Activated CD8-positive, alpha-beta memory T cell treated with anti-CD3 and anti-CD28 coated beads, Interleukin-2, amount 10 ng/mL, durations not matched to agents 7 days and 5 days (primary cell): Measurements from ENCODE around the gene ZC3HAV1L. TPM values are rescaled to one million over a fixed set of nuclear protein-coding genes. Genes with fewer than 3 reads are reported as not detected.
A peak's percentile ranks its signal among the peaks of the same experiment; 100 is the strongest.
"Not testable (repeated sequence)": the region's sequence is repeated elsewhere in the genome, so short reads cannot be mapped to it uniquely, and the experiment has no call there.

ENCODE experiments used
- ATAC-seq: fragments of 150-1000 bp; cut with Tn5 transposase; one replicate; pipeline ENCODE4 v1.10.0; 2021; ENCODE audit warnings: moderate library complexity
- CTCF ChIA-PET: fragments of 350-600 bp; sonication (Branson Sonifier 250); formaldehyde crosslinking; loops from one replicate; lab custom pipeline; 2021; ENCODE audit warnings: antibody characterized with exemption; lab: Charles Lee
- DNase-seq: peaks from one replicate; pipeline ENCODE4 v3.0.0-alpha.2; 2020
- H3K27ac Mint-ChIP-seq: one replicate; pipeline ENCODE4 v1.8.0; 2021; ENCODE audit warnings: mild to moderate bottlenecking, mixed read lengths
- H3K27me3 Mint-ChIP-seq: one replicate; pipeline ENCODE4 v1.8.0; 2021; ENCODE audit warnings: mixed read lengths
- H3K36me3 Mint-ChIP-seq: one replicate; pipeline ENCODE4 v1.8.0; 2021; ENCODE audit warnings: mild to moderate bottlenecking, mixed read lengths
- H3K4me1 Mint-ChIP-seq: one replicate; pipeline ENCODE4 v1.8.0; 2021; ENCODE audit warnings: mixed read lengths
- H3K4me3 Mint-ChIP-seq: one replicate; pipeline ENCODE4 v1.8.0; 2021; ENCODE audit warnings: mild to moderate bottlenecking, moderate library complexity, mixed read lengths
- H3K9me3 Mint-ChIP-seq: one replicate; pipeline ENCODE4 v1.8.0; 2022; ENCODE audit warnings: low read depth, mixed read lengths
- total RNA-seq, 2 experiments: library from RNA; stranded (reverse); gene quantifications; one replicate each; pipeline ENCODE4 v1.2.3, GENCODE V29; 2021

Gene ZC3HAV1L
- total RNA-seq, 2 experiments from 2014 or later, result 15.7 to 17.9 TPM

DNA sequence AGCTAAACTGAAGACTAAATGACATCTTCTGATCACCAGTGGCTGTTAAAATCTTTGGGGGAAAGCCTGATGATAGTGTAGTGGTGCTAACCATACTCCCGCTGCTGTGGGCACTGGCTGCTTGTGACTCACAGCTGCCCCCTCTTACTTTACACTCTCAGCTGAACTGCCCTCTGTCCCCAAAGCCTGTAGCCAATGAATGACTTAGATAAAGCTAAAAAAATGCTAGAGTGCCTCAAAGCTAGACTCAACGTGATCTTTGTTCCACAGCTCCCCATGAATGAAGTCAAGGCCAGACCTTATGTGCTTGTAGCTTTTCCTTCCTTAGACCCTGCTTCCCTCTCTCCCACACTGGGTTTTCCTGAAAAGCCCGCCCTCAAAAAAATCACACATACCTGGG is 6.5 kb downstream of the ZC3HAV1L start:
- ATAC-seq (no peak), DNase-seq (no peak)
- Mint-ChIP-seq H3K27me3 (no peaks in the 10 kb centered on the region), H3K4me1 (peaks cover 13% of the 10 kb centered on the region), H3K9me3 (no peaks in the 10 kb centered on the region), H3K36me3 (peaks cover 56% of the 10 kb centered on the region), H3K4me3 (no peak overlapping the region), H3K27ac (no peak overlapping the region)
- CTCF ChIA-PET, result no interaction called here

DNA sequence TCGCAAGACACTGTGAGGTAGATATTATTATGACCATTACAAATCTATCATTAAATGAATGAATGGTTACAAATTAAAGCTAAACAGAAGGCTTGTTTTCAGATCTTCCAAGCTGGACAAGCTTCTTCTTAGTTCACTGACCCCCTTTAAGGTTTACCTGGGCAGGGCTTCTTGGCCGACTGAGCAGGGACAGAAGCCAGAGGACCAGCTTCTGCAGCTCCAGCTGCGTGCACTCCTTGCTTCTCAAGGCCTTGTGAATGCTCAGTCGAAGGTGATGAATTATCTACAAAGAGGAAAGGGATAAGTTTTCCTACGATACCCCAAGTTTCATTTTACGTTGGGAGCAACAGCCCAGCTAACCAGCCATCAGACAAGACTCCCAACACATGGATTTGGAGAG is 9.3 kb downstream of the ZC3HAV1L start:
- no peak overlapping the region for H3K27ac Mint-ChIP-seq
- peaks cover 2% of the 10 kb centered on the region for H3K4me1 Mint-ChIP-seq
- CTCF ChIA-PET, result interaction anchor here (2.7 kb wide), 1 partner anchor 8 kb away, joined by 9 read pairs; no protein-coding TSS in a partner anchor
- no peaks in the 10 kb centered on the region for H3K27me3 Mint-ChIP-seq
- H3K9me3 Mint-ChIP-seq, result no peaks in the 10 kb centered on the region
- no peak overlapping the region for H3K4me3 Mint-ChIP-seq
- no peak for DNase-seq
- ATAC-seq, result no peak
- peaks cover 52% of the 10 kb centered on the region for H3K36me3 Mint-ChIP-seq

DNA sequence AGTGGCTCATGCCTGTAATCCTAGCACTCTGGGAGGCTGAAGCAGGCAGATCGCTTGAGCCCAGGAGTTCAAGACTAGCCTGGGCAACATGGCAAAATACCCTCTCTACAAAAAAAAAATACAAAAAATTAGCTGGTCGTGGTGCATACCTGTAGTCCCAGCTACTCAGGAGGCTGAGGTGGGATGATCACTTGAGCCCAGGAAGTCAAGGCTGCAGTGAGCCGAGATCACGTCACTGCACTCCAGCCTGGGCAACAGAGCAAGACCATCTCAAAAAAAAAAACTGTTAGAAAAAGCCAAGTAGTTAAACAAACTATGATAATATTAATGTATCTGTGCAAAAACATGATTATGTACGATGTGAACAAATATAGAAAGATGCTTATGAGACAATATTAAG is 10.0 kb downstream of the ZC3HAV1L start:
- H3K4me3 Mint-ChIP-seq, H3K27me3 Mint-ChIP-seq, H3K27ac Mint-ChIP-seq, DNase-seq, H3K4me1 Mint-ChIP-seq, H3K9me3 Mint-ChIP-seq, ATAC-seq: not testable (repeated sequence)
- peaks cover 47% of the 10 kb centered on the region for H3K36me3 Mint-ChIP-seq
- CTCF ChIA-PET, result interaction anchor here (2.7 kb wide), 1 partner anchor 9 kb away, joined by 9 read pairs; no protein-coding TSS in a partner anchor

- no peaks in the 10 kb centered on the region for H3K9me3 Mint-ChIP-seq
- ATAC-seq (no peak), DNase-seq (no peak)
- peaks cover 3% of the 10 kb centered on the region for H3K4me1 Mint-ChIP-seq
- CTCF ChIA-PET, result interaction anchor here (0.7 to 1.6 kb wide), 2 partner anchors 52 to 309 kb away, joined by 4 to 5 read pairs; no protein-coding TSS in a partner anchor
- no peak overlapping the region for H3K27ac Mint-ChIP-seq
- H3K4me3 Mint-ChIP-seq, result no peak overlapping the region
- H3K27me3 Mint-ChIP-seq, result no peaks in the 10 kb centered on the region
- H3K36me3 Mint-ChIP-seq, result peaks cover 34% of the 10 kb centered on the region
Measured at GRCh38 chr7:139023076-139023475, 12.8 kb downstream of the ZC3HAV1L start.

DNA sequence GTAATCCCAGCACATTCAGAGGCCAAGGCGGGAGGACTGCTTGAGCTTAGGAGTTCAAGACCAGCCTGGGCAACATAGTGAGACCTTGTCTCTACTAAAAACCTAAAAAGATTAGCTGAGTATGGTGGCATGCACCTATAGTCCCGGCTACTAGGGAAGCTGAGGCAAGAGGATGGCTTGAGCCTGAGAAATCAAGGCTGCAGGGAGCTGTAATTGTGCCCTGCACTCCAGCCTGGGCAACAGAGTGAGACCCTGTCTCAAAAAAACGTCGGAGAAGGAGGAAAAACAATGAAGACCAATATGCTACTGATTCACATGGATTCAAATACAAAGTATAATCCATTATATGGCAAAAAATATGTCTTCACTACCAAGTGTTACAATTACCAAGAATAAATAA is 13.6 kb downstream of the ZC3HAV1L start:
- H3K27ac Mint-ChIP-seq, result no peak overlapping the region
- H3K4me3 Mint-ChIP-seq, result no peak overlapping the region
- peaks cover 29% of the 10 kb centered on the region for H3K36me3 Mint-ChIP-seq
- no peak for ATAC-seq
- H3K9me3 Mint-ChIP-seq, result no peaks in the 10 kb centered on the region
- peaks cover 5% of the 10 kb centered on the region for H3K4me1 Mint-ChIP-seq
- CTCF ChIA-PET, result interaction anchor here (0.7 to 1.6 kb wide), 3 partner anchors 28 to 310 kb away, joined by 4 to 5 read pairs (median 4); no protein-coding TSS in a partner anchor
- DNase-seq, result no peak
- H3K27me3 Mint-ChIP-seq, result no peaks in the 10 kb centered on the region

DNA sequence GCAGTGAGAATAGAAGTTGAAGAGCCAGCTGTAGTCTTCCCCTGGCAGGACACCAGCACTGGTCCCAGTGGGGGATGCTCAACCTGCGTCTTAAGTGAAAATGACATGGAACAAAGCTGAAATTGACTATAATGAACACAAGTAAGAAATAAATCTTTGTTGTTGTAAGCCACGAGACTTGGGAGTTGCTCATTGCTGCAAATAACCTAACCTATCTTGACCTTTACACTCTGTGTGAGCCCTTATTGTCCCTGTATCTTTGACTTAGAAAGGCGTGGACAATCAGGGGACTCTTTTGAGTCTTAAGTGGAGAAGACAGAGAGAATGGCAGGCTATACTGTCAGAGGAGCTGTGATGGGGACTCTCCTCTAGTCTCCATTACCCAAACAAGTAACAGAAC is 16.9 kb downstream of the ZC3HAV1L start:
- Mint-ChIP-seq H3K4me1 (peaks cover 7% of the 10 kb centered on the region), H3K36me3 (peaks cover 15% of the 10 kb centered on the region), H3K4me3 (no peak overlapping the region), H3K9me3 (no peaks in the 10 kb centered on the region), H3K27ac (no peak overlapping the region), H3K27me3 (peaks cover 14% of the 10 kb centered on the region)
- CTCF ChIA-PET, result interaction anchor here (1.2 to 3.0 kb wide), 8 partner anchors 27 to 135 kb away, joined by 3 to 23 read pairs (median 4); no protein-coding TSS in a partner anchor
- DNase-seq, result no peak
- no peak for ATAC-seq

GRCh38 chr7:139016931-139017511 is 18.8 kb downstream of the ZC3HAV1L start:
- Mint-ChIP-seq H3K4me1 (peaks cover 7% of the 10 kb centered on the region), H3K27me3 (peaks cover 22% of the 10 kb centered on the region), H3K4me3 (no peak overlapping the region), H3K36me3 (peaks cover 3% of the 10 kb centered on the region), H3K27ac (no peak overlapping the region), H3K9me3 (no peaks in the 10 kb centered on the region)
- peak; percentile 96 for ATAC-seq
- DNase-seq, result peak; percentile 77
- CTCF ChIA-PET, result interaction anchor here (0.7 to 3.0 kb wide), 26 partner anchors 11 to 222 kb away, joined by 3 to 23 read pairs (median 4); partner anchors contain the start of gene KIAA1549

DNA sequence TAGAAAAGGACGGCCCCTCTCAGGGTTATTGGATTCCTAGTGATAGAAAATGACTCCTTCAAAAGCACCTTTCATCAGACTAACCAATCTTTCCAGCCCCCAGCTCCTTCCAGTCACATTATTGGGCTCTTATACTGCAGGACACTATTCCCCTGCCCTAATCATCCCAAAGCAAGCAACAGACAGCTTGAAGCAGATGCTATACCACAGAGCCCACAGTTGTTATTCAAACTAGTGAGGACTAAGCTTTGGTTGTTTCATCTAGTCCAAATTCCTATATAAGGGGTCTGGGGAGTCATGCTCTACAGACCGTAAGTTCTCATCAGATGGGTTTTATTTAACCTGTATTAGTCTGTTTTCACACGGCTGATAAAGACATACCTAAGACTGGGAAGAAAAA is 24.5 kb downstream of the ZC3HAV1L start:
- no peak overlapping the region for H3K4me3 Mint-ChIP-seq

DNA sequence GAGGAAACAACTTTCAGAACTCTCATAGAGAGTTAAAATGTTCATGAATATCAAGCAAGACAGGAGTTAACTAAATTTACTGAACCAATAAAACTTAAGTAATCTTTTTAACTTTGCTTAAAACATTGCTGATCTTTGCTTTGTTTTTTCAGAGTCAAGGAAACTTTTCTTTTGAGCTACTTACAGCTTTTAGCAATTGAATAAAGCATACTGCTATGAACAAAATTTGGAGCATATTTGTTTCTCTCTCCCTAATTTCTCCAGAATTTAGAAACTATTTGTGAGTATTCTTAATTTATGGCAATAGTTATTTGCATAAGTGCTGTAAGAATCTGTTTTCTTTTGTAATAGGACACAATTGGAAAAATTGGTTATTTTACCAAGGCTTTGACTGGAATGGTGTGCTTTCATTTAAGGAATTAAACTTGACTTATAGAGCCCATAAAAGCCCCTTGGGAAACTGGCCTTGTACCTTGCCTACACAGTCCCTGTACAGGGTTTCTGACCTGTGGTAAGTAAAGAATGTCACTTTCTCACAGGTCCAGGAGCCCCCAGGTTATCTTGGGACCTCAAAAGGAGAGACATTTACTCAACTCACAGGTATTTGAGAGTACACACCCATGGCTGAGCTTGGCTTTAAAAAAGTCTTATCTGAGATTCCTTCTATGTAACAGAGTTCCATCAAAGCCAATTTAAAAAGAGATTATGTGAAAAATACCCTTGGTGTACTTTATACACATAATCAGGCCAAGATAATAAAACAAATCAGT is 31.3 kb downstream of the ZC3HAV1L start:
- H3K9me3 Mint-ChIP-seq, result peaks cover 11% of the 10 kb centered on the region
- H3K36me3 Mint-ChIP-seq, result peaks cover 4% of the 10 kb centered on the region
- CTCF ChIA-PET, result no interaction called here
- H3K4me3 Mint-ChIP-seq, result no peak overlapping the region
- H3K27ac Mint-ChIP-seq, result no peak overlapping the region
- ATAC-seq (no peak), DNase-seq (no peak)
- peaks cover 17% of the 10 kb centered on the region for H3K27me3 Mint-ChIP-seq
- H3K4me1 Mint-ChIP-seq, result peaks cover under 1% of the 10 kb centered on the region

More for the DNA sequence above, 24.5 kb downstream of the ZC3HAV1L start:
- Mint-ChIP-seq H3K27ac (no peak overlapping the region), H3K9me3 (no peaks in the 10 kb centered on the region), H3K27me3 (peaks cover 18% of the 10 kb centered on the region), H3K4me1 (no peaks in the 10 kb centered on the region), H3K36me3 (no peaks in the 10 kb centered on the region)
- ATAC-seq (no peak), DNase-seq (no peak)
- CTCF ChIA-PET, result interaction anchor here (0.9 kb wide), 1 partner anchor 13 kb away, joined by 5 read pairs; no protein-coding TSS in a partner anchor

DNA sequence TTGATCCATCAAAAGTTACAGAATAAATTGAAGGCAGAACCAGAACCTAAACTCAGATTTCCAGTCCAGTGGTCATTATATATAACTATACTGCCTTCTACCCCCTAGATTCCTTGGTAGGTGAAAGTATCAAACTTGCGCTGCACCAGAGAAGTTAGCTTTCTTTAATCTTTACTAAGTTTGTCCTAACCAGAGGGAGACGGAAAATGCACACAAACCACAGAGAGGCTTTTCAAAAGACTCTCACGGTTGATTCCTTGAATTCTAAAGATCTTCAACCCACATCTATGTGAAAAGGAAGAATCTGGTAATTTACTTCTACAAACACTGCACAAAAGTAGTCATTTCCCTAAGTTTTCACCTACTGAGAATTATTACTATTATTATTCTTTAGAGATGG is 36.4 kb downstream of the ZC3HAV1L start:
- Mint-ChIP-seq H3K9me3 (peaks cover 9% of the 10 kb centered on the region), H3K36me3 (peaks cover 3% of the 10 kb centered on the region), H3K27ac (no peak overlapping the region), H3K4me3 (no peak overlapping the region), H3K27me3 (peaks cover 26% of the 10 kb centered on the region), H3K4me1 (peaks cover 3% of the 10 kb centered on the region)
- DNase-seq, result no peak
- CTCF ChIA-PET, result interaction anchor here (0.5 to 1.1 kb wide), 2 partner anchors 102 to 113 kb away, joined by 3 read pairs; no protein-coding TSS in a partner anchor
- ATAC-seq, result no peak

GRCh38 chr7:138992052-138992531 is 43.8 kb downstream of the ZC3HAV1L start:
- DNase-seq (no peak), ATAC-seq (no peak)
- Mint-ChIP-seq H3K27me3 (peaks cover 39% of the 10 kb centered on the region), H3K4me3 (no peak overlapping the region), H3K4me1 (no peaks in the 10 kb centered on the region), H3K9me3 (peaks cover 2% of the 10 kb centered on the region), H3K36me3 (peaks cover 3% of the 10 kb centered on the region), H3K27ac (no peak overlapping the region)
- CTCF ChIA-PET, result no interaction called here

- no peak for DNase-seq
- Mint-ChIP-seq H3K27ac (no peak overlapping the region), H3K4me3 (no peak overlapping the region), H3K9me3 (peaks cover 2% of the 10 kb centered on the region), H3K36me3 (peaks cover 3% of the 10 kb centered on the region), H3K27me3 (peaks cover 49% of the 10 kb centered on the region), H3K4me1 (peaks cover under 1% of the 10 kb centered on the region)
- no peak for ATAC-seq
- CTCF ChIA-PET, result interaction anchor here (2.4 kb wide), 1 partner anchor 101 kb away, joined by 12 read pairs; no protein-coding TSS in a partner anchor
Measured at GRCh38 chr7:138987686-138988085, 48.2 kb downstream of the ZC3HAV1L start.

DNA sequence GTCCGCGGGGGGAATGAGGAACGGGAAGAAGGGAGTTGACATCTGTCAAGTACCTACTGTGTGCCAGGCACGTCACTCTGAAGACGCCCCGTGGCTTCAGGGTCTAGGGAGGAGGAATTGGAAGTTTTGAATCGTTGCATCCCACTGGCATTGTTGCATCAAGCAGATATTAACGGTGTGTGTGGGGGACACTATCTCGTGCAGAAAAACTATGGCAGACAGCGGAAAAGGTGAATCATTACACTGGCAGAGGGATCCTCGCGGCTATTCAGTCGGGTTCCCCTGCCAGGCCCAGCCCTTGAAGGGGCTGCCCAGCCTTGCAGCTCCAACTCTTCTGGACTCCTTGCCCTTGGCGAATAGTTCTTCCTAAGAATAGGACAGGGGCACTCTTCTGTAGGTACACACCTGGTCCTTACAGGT is 53.6 kb downstream of the ZC3HAV1L start:
- peaks cover 57% of the 10 kb centered on the region for H3K27me3 Mint-ChIP-seq
- peak overlapping the region; percentile 40 for H3K4me3 Mint-ChIP-seq
- peaks cover 14% of the 10 kb centered on the region for H3K4me1 Mint-ChIP-seq
- H3K36me3 Mint-ChIP-seq, result no peaks in the 10 kb centered on the region
- ATAC-seq, result no peak
- H3K9me3 Mint-ChIP-seq, result no peaks in the 10 kb centered on the region
- DNase-seq, result no peak
- no peak overlapping the region for H3K27ac Mint-ChIP-seq
- CTCF ChIA-PET, result interaction anchor here (1.2 to 3.3 kb wide), 4 partner anchors 35 to 105 kb away, joined by 3 to 24 read pairs (median 4); no protein-coding TSS in a partner anchor
